GM18909 (cell line): Measurements from ENCODE around the gene PDCD1.
"Not testable (repeated sequence)": the region's sequence is repeated elsewhere in the genome, so short reads cannot be mapped to it uniquely, and the experiment has no call there.

ENCODE experiments used
- ATAC-seq: cut with Tn5 transposase; IDR thresholded peaks from one replicate; pipeline ENCODE4 v1.9.1; 2021; ENCODE audit warnings: mild to moderate bottlenecking; ENCODE audit not compliant: unreplicated experiment, poor library complexity

The PDCD1 gene

DNA sequence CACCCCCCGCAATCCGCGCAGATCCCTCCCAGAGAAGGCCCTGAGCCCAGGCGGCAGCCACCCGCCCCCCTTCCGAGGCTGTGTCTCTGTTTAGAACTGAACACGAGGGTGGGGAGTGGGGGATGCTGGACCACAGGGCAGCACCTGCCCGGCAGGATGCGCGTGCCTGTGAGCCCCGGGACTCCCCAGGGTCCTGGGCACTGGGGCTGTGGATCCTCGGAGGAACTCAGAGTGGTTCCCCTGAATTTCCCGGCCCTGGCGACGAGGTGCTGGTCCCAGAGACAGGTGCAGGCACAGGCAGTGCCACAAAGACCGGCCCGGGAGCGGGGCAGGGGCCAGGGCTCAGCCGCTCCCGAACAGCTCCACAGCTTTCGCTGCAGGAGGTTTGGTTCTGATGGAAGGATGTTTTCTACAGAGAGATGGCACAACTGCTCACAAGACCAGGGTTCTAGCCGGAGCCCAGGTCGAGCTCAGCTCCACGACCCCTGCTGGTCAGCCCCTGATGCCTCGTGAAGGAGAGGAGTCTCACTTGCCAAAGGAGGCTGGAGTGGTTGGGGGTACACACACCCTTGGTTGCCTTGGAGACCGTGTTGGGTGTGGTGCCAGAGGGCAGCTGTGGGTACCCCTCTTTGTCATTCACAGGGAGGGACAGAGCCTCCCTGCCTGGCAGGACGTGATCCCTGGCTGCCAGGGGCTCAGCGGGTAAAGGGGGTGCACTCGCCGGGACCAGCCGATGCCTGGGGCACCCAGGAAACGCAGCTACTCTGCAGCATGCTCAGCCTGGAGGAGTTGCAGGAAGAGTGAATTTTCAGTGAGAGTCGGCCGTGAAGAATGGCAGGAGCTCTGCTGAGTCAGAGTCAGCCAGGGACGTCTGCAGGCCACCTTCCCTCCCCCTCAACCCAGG is 54.1 kb downstream of the PDCD1 start:
- ATAC-seq, result no peak

DNA sequence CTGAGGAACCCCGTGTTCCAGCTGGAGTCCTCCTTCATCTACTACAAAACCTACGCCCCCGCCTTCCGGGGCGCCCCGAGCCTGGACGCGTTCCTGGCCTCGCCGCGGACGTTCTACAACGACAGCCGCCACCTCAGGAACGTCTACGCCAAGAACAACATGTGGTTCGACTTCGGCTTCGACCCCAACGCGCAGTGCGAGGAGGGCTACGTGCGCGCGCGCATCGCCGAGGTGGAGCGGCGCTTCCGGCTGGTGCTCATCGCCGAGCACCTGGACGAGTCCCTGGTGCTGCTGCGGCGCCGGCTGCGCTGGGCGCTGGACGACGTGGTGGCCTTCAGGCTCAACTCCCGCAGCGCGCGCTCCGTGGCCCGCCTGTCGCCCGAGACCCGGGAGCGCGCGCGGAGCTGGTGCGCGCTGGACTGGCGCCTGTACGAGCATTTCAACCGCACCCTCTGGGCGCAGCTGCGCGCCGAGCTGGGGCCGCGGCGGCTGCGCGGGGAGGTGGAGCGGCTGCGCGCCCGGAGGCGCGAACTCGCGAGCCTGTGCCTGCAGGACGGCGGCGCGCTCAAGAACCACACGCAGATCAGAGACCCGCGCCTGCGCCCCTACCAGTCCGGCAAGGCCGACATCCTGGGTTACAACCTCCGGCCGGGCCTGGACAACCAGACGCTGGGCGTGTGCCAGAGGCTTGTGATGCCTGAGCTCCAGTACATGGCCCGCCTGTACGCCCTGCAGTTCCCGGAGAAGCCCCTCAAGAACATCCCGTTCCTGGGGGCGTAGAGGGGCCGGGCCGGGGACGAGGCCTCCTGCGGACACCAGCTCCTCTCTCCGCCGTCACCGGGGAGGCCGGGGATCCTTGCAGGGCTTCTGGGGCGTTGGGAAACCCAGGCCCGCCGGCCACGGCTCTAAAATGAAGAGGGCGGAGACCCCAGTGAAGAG is 55.0 kb downstream of the PDCD1 start:
- no peak for ATAC-seq

DNA sequence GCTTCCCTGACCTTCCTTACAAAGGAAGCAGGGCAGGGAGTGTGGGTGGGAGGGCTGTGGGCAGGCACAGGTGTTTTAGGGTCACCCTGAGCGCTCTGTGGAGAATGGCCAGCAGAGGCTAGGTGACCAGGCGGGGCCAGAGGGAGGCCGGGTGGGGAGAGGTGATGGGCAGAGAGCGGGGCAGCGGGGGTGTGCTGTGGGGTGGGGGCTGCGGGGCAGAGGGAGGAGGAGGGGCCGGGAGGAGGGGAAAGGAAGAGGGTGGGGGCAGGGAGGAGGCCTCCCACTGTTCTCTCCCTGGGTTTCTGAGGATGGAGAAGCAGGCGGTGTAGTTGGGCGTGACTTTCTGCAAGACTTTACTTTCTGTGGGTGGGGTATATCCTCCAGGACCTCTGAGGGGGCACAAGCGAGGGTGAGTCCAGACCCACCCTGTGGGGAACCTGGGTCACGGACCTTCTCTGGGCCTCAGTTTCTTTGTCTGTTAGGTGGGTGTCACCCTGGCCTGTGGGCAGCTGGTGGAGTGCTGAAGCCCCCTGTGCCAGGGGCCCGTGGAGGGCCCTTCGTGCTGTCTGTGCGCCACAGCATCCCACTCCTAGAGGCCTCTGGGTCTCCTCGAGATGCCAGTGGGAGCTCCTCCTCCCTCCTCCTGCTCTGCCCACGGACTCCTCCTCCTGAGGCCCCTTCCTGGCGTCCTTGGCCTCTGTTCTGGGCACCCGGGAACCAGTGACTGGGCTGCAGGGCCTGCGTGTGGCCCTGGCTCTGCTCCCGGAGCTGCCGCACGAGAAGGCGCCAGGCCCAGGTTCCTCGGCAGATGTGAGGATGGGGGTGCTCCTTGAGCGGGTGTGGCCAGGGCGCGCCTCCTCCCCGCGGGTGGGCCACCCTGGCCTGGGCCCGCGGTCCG is 56.0 kb downstream of the PDCD1 start:
- no peak for ATAC-seq

DNA sequence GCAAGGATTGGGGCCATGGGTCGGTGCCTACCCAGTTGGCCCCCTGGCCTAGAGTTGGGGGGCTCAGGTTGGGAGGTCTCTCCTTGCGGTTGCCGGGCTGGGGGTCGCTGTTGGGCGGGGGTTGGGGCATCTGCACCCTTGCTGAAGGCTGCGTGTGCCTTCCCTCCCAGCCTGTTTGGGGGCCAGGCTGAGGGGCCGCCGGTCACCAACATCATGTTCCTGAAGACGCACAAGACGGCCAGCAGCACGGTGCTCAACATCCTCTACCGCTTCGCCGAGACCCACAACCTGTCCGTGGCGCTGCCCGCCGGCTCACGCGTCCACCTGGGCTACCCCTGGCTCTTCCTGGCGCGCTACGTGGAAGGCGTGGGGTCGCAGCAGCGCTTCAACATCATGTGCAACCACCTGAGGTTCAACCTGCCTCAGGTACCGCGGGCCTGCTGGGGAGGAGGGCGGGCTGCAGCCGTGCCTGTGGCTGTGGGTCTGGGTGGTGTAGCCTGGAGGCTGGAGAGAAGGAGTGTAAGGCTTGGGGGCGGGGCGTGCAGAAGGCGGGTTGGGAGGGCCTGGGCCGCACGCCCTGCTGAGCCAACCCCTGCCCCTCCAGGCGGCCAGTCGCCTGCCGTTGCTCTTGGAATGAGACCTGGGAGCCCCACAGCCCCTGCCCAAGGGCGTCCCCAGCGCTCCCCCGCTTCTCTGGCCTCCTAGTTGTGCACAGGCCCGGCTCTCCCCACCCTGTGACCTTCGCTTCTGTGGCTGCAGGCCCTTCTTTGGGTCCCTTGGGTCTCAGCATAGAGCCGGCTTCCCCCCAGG is 56.9 kb downstream of the PDCD1 start:
- no peak for ATAC-seq

DNA sequence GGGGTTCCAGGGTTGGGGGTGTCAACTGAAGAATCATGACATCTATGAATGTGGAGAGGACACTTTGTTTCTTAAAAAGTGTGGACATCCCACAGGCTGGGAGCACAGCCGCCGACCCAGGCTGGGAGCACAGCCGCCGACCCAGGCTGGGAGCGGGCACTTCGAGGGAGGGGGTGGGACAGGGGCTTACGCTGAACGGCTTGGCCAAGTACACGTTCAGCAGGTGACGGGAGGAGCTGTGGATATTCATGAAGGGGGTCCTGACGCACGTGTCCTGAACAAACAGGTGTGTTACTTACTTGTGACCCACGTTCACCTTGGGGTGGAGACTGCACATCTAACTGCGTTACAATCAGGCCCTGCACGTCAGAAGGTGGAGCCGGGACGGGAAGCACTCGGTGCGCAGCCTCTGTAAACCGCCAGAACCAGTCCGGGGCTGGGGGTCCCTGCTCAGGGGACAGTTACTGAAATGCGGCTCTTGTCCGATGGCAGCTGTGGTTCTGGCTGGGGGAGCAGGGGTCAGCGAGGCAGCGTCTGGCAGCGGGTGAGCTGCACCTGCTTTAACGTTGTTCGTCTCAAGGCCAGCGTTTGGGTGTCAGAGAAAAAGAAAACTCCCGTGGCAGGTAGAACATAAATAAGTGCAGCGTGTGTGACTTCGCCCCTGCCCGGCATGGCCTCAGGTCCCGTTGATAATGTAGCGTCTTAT is 58.3 kb downstream of the PDCD1 start:
- ATAC-seq, result not testable (repeated sequence)
